Stimulated activated memory B cell treated with anti-CD40 and anti-IgM and Interleukin-4, amounts not matched to agents 10 μg/mL and 1 μg/mL and 100 μg/mL, for 72 hours (primary cell): ENCODE results near the gene RMI1.
"Not testable (repeated sequence)": the region's sequence is repeated elsewhere in the genome, so short reads cannot be mapped to it uniquely, and the experiment has no call there.

Source experiments
- ATAC-seq: fragments of 150-1000 bp; cut with Tn5 transposase; 2 replicates; pipeline ENCODE4 v1.10.0; 2021
- H3K27ac Mint-ChIP-seq: one replicate; pipeline ENCODE4 v1.8.0; 2022; ENCODE audit warnings: mild to moderate bottlenecking, mixed read lengths
- H3K27me3 Mint-ChIP-seq: one replicate; pipeline ENCODE4 v1.8.0; 2022; ENCODE audit warnings: mixed read lengths
- H3K36me3 Mint-ChIP-seq: one replicate; pipeline ENCODE4 v1.8.0; 2022; ENCODE audit warnings: mixed read lengths
- H3K4me1 Mint-ChIP-seq: one replicate; pipeline ENCODE4 v1.8.0; 2022; ENCODE audit warnings: mixed read lengths
- H3K4me3 Mint-ChIP-seq: one replicate; pipeline ENCODE4 v1.8.0; 2022; ENCODE audit warnings: mild to moderate bottlenecking, moderate library complexity, mixed read lengths
- H3K9me3 Mint-ChIP-seq: one replicate; pipeline ENCODE4 v1.8.0; 2022; ENCODE audit warnings: mixed read lengths

The RMI1 gene

GRCh38 chr9:84024041-84024575, 43.5 kb downstream of the RMI1 start:
- no peaks in the 10 kb centered on the region for H3K36me3 Mint-ChIP-seq
- H3K9me3 Mint-ChIP-seq, result no peaks in the 10 kb centered on the region
- no peaks in the 10 kb centered on the region for H3K27me3 Mint-ChIP-seq
- H3K4me3 Mint-ChIP-seq, result no peak overlapping the region
- H3K4me1 Mint-ChIP-seq, result no peaks in the 10 kb centered on the region
- H3K27ac Mint-ChIP-seq, result no peak overlapping the region
- no peak for ATAC-seq

- no peaks in the 10 kb centered on the region for H3K9me3 Mint-ChIP-seq
- H3K27me3 Mint-ChIP-seq, result no peaks in the 10 kb centered on the region
- ATAC-seq, result no peak
- H3K27ac Mint-ChIP-seq, result no peak overlapping the region
- H3K4me3 Mint-ChIP-seq, result no peak overlapping the region
- no peaks in the 10 kb centered on the region for H3K36me3 Mint-ChIP-seq
- H3K4me1 Mint-ChIP-seq, result no peaks in the 10 kb centered on the region
These were observed 46.6 kb downstream of the RMI1 start for GRCh38 chr9:84027201-84027600.

DNA sequence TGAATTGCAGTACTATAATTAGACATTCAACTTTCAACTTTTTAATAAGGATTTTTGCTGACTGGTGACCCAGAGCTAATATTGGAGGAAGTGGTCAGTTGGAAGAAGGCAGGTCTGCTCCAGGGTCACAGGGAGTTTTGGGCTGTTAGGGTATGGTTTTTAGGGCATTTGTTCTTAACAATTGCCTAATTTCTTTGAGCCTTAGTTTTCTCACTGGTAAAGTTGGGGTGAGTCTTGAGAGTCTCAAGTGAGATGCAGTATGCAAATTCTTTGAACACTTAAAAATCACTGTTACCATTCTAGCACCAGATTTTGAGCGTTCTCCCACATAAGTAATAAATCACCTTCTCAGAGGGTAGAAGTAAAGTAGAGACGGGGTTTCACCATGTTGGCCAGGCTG, 50.9 kb downstream of the RMI1 start:
- no peak overlapping the region for H3K27ac Mint-ChIP-seq
- H3K9me3 Mint-ChIP-seq, result no peaks in the 10 kb centered on the region
- H3K4me1 Mint-ChIP-seq, result no peaks in the 10 kb centered on the region
- H3K36me3 Mint-ChIP-seq, result no peaks in the 10 kb centered on the region
- ATAC-seq, result no peak
- H3K4me3 Mint-ChIP-seq, result no peak overlapping the region
- no peaks in the 10 kb centered on the region for H3K27me3 Mint-ChIP-seq

- H3K4me1 Mint-ChIP-seq, H3K4me3 Mint-ChIP-seq, H3K27ac Mint-ChIP-seq, H3K9me3 Mint-ChIP-seq, ATAC-seq: not testable (repeated sequence)
- Mint-ChIP-seq H3K27me3 (peaks cover 63% of the 10 kb centered on the region), H3K36me3 (peaks cover 10% of the 10 kb centered on the region)
These were observed 61.3 kb downstream of the RMI1 start for GRCh38 chr9:84041857-84042256.

GRCh38 chr9:84045481-84046097, 65.0 kb downstream of the RMI1 start:
- H3K4me1 Mint-ChIP-seq, result no peaks in the 10 kb centered on the region
- no peak overlapping the region for H3K27ac Mint-ChIP-seq
- peaks cover 8% of the 10 kb centered on the region for H3K9me3 Mint-ChIP-seq
- H3K4me3 Mint-ChIP-seq, result no peak overlapping the region
- H3K36me3 Mint-ChIP-seq, result peaks cover 10% of the 10 kb centered on the region
- H3K27me3 Mint-ChIP-seq, result peaks cover 49% of the 10 kb centered on the region
- peak; percentile 8 for ATAC-seq
